22Rv1 (cell line): ENCODE results near the gene STK39.

Experiments
- H3K27ac ChIP-seq: fragments of 450-650 bp; 2 replicates; pipeline ENCODE4 v1.5.1; 2017
- CTCF ChIP-seq: fragments of 450-650 bp; IDR thresholded peaks from 2 replicates; pipeline ENCODE4 v1.5.1; 2017; ENCODE audit warnings: mild to moderate bottlenecking
- ZFX ChIP-seq: fragments of 450-650 bp; IDR thresholded peaks from 2 replicates; pipeline ENCODE4 v1.6.1; 2017; ENCODE audit warnings: antibody characterized with exemption, borderline replicate concordance

STK39 gene

GRCh38 chr2:168166902-168167510 lies 80.4 kb downstream of the STK39 start:
- H3K27ac ChIP-seq: no peak overlapping the region
- no peak for TF ChIP-seq CTCF
- no peak for TF ChIP-seq ZFX

DNA sequence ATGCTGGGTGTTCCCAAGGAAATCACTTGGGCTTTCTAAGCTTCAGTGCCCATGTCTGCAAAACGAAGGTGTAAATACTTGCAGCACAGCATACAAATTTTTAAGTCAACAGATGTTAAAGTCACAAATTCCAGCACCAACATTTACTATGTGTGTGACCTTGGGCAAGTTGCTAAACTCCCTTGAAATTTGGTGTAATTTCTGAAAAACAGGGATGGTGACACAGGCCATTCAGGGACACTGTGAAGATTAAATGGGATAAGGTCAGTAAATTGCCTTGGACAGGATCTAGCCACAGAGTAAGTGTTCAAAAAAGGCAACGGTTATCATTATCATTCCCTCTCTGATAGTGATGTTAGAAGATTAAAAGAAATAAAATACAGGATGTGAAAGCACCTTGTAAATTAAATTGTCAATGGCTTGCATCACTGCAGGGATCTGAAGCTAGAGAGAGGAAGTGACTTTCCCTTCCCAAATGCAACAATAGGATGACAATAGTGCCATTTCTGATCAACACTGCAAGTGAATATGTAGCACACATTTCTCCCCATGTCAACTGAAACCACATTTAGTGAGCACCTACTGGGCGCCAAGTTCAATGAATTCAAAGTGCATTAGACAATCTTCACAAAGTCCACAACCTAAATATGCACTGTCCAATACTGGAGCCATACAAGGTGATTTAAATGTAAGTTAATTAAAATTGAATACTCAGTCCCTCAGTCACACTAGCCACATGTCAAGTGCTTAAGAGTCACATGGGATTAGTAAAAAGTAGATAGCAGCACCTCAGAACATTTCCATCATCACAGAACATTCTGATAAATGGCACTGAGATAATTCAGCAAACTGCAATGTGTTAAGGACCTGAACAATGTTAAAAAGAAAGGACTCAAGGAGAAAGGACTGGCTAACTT lies 81.2 kb downstream of the STK39 start:
- TF ChIP-seq ZFX (no peak), CTCF (no peak)
- H3K27ac ChIP-seq: no peak overlapping the region

DNA sequence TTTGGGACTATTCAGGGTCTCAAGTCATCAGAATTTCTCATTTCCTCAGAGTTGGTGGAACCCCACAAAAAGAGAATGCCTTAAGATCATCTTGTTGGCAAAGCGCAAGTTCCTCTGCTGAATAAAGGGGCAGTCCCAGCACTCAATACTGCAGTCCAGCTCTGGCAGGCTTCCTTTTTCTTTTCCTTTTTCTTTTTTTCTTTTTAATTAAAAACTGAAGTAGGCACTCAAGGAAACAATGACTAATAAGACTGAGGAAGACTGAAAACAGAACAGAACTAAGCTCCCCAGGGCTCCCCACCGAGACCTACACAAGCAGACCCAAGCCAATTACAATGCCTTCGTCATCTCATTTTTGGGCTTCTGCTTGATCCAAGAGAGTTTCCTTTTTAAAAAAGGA lies 82.0 kb downstream of the STK39 start:
- TF ChIP-seq ZFX: no peak
- TF ChIP-seq CTCF: no peak

DNA sequence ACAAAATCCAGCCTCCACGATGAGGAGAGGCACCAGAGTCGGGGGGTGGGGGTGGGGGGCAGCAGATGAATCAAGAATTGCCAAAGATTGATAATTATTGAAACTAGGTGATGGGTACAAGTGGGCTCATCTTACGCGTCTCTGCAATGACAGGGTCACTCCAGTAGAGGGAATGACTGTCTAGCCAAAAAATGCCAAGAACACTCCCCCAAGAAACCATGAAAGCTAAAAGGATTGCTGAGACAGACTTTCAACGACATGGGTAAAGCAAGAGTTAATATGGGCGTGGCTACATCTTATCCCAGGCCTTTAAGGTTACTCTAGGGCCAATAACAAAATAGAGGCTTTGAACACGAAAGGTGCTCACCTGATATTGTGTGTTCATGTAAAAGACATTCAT lies 86.5 kb downstream of the STK39 start:
- TF ChIP-seq CTCF: no peak
- TF ChIP-seq ZFX: no peak
- H3K27ac ChIP-seq: no peak overlapping the region

More for the DNA sequence above, 82.0 kb downstream of the STK39 start:
- H3K27ac ChIP-seq: no peak overlapping the region

DNA sequence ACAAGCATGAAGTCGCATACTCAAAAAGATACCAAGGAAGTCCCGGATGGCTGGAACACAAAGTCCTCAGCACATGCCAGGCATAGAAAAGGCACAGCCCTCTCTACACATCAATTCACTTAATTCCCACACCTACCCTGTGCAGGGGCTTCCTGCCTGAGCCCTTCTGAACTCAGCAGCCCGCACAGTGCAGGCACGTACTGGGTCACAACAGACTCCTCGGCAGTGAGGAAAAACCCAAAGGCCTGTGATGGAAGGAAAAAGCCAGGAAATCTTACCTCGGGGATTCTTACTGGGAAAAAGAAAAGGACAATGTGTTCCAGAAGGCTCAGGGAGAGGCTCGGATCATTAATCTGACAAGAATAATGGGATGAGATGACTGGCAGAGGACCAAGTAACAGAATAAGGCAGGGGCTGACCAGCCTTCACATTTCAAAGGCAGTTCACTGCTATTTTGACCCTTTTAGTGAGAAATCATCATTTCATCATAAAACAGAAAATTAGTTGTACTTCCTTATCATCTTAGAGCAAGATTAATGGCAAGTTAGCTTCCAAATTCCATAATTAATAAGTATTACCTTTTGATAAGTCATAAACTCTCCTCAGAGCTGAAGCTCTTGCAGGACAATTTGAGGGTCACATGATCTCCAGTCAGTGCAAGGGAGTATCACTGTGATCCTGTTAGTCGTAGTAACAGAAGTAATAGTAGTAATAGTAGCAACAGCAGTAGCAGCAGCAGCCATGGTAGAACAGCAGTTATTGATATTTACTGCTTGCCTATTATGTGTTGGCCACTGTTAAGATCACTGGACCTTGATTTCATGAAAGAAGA lies 87.4 kb downstream of the STK39 start:
- H3K27ac ChIP-seq: no peak overlapping the region

GRCh38 chr2:168158586-168158985 lies 88.8 kb downstream of the STK39 start:
- no peak overlapping the region for H3K27ac ChIP-seq
- no peak for TF ChIP-seq ZFX
- no peak for TF ChIP-seq CTCF

More for the DNA sequence above, 87.4 kb downstream of the STK39 start:
- TF ChIP-seq ZFX (no peak), CTCF (no peak)
